ENCODE results near the gene CBR1. TPM values are rescaled to one million over a fixed set of nuclear protein-coding genes. Genes with fewer than 3 reads are reported as not detected.
"Not testable (repeated sequence)": the region's sequence is repeated elsewhere in the genome, so short reads cannot be mapped to it uniquely, and the experiment has no call there.

Gene CBR1
- total RNA-seq, 1 donor from 2014 or later: 20.3 TPM

DNA sequence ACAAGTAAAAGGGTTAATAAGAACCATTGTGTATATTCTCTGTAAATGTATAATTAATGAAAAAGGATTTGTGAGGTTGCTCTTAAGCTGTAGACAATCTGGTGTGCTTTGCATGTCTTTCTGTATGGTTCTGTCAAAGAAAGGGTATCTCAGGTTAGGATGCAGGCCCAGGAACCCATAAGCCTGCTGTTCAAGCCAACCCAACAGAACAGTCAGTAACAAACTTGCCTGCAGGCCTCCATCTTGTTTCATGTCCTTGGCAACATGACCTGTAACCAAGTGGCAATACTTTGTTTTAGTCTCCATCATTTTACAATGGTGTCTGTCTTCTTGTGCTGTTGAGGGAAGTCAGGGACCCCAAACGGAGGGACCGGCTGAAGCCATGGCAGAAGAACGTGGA lies 29.2 kb downstream of the CBR1 start:
- H4K20me1 ChIP-seq (ENCODE audit: insufficient read depth, low read length): no peaks in the 10 kb centered on the region
- no peak overlapping the region for H3K4me2 ChIP-seq (ENCODE audit: low read length)
- peaks cover 19% of the 10 kb centered on the region for H3K27me3 Mint-ChIP-seq (ENCODE audit: low read depth, unreplicated experiment)
- no peaks in the 10 kb centered on the region for H3K36me3 Mint-ChIP-seq (ENCODE audit: low read depth, unreplicated experiment)
- DNase-seq (ENCODE audit: low read depth) (no peak), FAIRE-seq (no peak)
- no peak overlapping the region for H3K9ac ChIP-seq (ENCODE audit: low read length)
- peaks cover 9% of the 10 kb centered on the region for H3K4me1 ChIP-seq (ENCODE audit: insufficient read depth, low read length)
- peaks cover 2% of the 10 kb centered on the region for H3K9me3 Mint-ChIP-seq (ENCODE audit: unreplicated experiment)
- no peak overlapping the region for H3K27ac ChIP-seq (ENCODE audit: low read depth, low read length)
- H3K36me3 ChIP-seq (ENCODE audit: insufficient read depth, low read length): no peaks in the 10 kb centered on the region
- H3K4me3 ChIP-seq (ENCODE audit: insufficient read depth, low read depth, low read length): no peak overlapping the region
- H2AFZ ChIP-seq (ENCODE audit: low read depth, low read length): no peak overlapping the region
- H3K4me3 Mint-ChIP-seq (ENCODE audit: unreplicated experiment): no peak overlapping the region
- H3K27ac Mint-ChIP-seq (ENCODE audit: unreplicated experiment): no peak overlapping the region
- no peaks in the 10 kb centered on the region for H3K27me3 ChIP-seq (ENCODE audit: insufficient read depth, low read length)
- TF ChIP-seq EZH2 (IDR thresholded peaks at IDR 0.05; ENCODE audit: insufficient read depth, low read length) (no peak), CTCF (IDR thresholded peaks at IDR 0.05; ENCODE audit: insufficient read depth, low read depth, low read length) (no peak)
- no peaks in the 10 kb centered on the region for H3K79me2 ChIP-seq (ENCODE audit: insufficient read depth, low read length)
- no peaks in the 10 kb centered on the region for H3K9me3 ChIP-seq (ENCODE audit: insufficient read depth, low read depth, low read length)
- H3K4me1 Mint-ChIP-seq (ENCODE audit: low read depth, unreplicated experiment): peaks cover 13% of the 10 kb centered on the region

DNA sequence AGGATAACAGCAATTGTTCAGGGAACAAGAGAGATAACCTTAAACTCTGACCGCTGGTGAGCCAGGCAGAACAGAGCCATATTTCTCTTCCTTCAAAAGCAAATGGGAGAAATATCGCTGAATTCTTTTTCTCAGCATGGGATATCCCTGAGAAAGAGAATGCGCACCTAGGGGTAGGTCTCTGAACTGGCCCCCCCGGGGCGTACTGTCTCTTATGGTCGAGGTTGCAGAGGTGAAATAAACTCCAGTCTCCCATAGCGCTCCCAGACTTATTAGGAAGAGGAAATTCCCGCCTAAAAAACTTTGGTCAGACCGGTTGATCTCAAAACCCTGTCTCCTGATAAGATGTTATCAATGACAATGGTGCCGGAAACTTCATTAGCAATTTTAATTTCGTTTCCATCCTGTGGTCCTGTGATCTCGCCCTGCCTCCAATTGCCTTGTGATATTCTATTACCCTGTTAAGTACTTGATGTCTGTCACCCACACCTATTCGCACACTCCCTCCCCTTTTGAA lies 29.9 kb downstream of the CBR1 start:
- H3K79me2 ChIP-seq (ENCODE audit: insufficient read depth, low read length); H3K9ac ChIP-seq (ENCODE audit: low read length); H3K36me3 ChIP-seq (ENCODE audit: insufficient read depth, low read length); H3K27ac ChIP-seq (ENCODE audit: low read depth, low read length); H3K27me3 ChIP-seq (ENCODE audit: insufficient read depth, low read length); H3K9me3 ChIP-seq (ENCODE audit: insufficient read depth, low read depth, low read length); FAIRE-seq; H3K4me3 ChIP-seq (ENCODE audit: insufficient read depth, low read depth, low read length); H3K4me2 ChIP-seq (ENCODE audit: low read length); H3K4me1 ChIP-seq (ENCODE audit: insufficient read depth, low read length); H4K20me1 ChIP-seq (ENCODE audit: insufficient read depth, low read length); H3K9me3 Mint-ChIP-seq (ENCODE audit: unreplicated experiment); DNase-seq (ENCODE audit: low read depth); H3K36me3 Mint-ChIP-seq (ENCODE audit: low read depth, unreplicated experiment); H3K4me3 Mint-ChIP-seq (ENCODE audit: unreplicated experiment); H2AFZ ChIP-seq (ENCODE audit: low read depth, low read length); H3K27ac Mint-ChIP-seq (ENCODE audit: unreplicated experiment): not testable (repeated sequence)
- peaks cover 22% of the 10 kb centered on the region for H3K27me3 Mint-ChIP-seq (ENCODE audit: low read depth, unreplicated experiment)
- H3K4me1 Mint-ChIP-seq (ENCODE audit: low read depth, unreplicated experiment): peaks cover 13% of the 10 kb centered on the region

- Histone ChIP-seq H4K20me1 (ENCODE audit: insufficient read depth, low read length) (no peaks in the 10 kb centered on the region), H3K79me2 (ENCODE audit: insufficient read depth, low read length) (no peaks in the 10 kb centered on the region), H3K9ac (ENCODE audit: low read length) (no peak overlapping the region), H3K27ac (ENCODE audit: low read depth, low read length) (no peak overlapping the region), H3K36me3 (ENCODE audit: insufficient read depth, low read length) (no peaks in the 10 kb centered on the region), H2AFZ (ENCODE audit: low read depth, low read length) (no peak overlapping the region), H3K27me3 (ENCODE audit: insufficient read depth, low read length) (no peaks in the 10 kb centered on the region), H3K4me3 (ENCODE audit: insufficient read depth, low read depth, low read length) (no peak overlapping the region), H3K9me3 (ENCODE audit: insufficient read depth, low read depth, low read length) (no peaks in the 10 kb centered on the region), H3K4me1 (ENCODE audit: insufficient read depth, low read length) (peaks cover 9% of the 10 kb centered on the region), H3K4me2 (ENCODE audit: low read length) (no peak overlapping the region)
- peaks cover 33% of the 10 kb centered on the region for H3K27me3 Mint-ChIP-seq (ENCODE audit: low read depth, unreplicated experiment)
- TF ChIP-seq CTCF (IDR thresholded peaks at IDR 0.05; ENCODE audit: insufficient read depth, low read depth, low read length) (no peak), EZH2 (IDR thresholded peaks at IDR 0.05; ENCODE audit: insufficient read depth, low read length) (no peak)
- H3K9me3 Mint-ChIP-seq (ENCODE audit: unreplicated experiment): peaks cover 1% of the 10 kb centered on the region
- DNase-seq (ENCODE audit: low read depth) (no peak), FAIRE-seq (no peak)
- H3K36me3 Mint-ChIP-seq (ENCODE audit: low read depth, unreplicated experiment): no peaks in the 10 kb centered on the region
- H3K4me3 Mint-ChIP-seq (ENCODE audit: unreplicated experiment): no peak overlapping the region
- H3K27ac Mint-ChIP-seq (ENCODE audit: unreplicated experiment): no peak overlapping the region
- H3K4me1 Mint-ChIP-seq (ENCODE audit: low read depth, unreplicated experiment): peaks cover 13% of the 10 kb centered on the region
These were observed 31.3 kb downstream of the CBR1 start for GRCh38 chr21:36100971-36101641.

Data from astrocyte (in vitro differentiated cells and primary cell).